Liver (tissue), 3 donors: Measurements from ENCODE around the gene KLK7.

Source experiments
- EGR1 ChIP-seq, 2 donors: IDR thresholded peaks; 2 replicates each; pipeline ENCODE4 v1.6.1; 2016 to 2018; ENCODE audit warnings: antibody characterized with exemption in 2 of 2, low read depth in 2 of 2
- FOXA1 ChIP-seq: IDR thresholded peaks from 2 replicates; pipeline ENCODE4 v1.6.1; 2016; ENCODE audit warnings: antibody characterized with exemption
- GABPA ChIP-seq, 2 donors: IDR thresholded peaks in 1 of 2; conservative IDR thresholded peaks in 1 of 2; 2 replicates each; pipeline ENCODE4 v1.6.1; 2016; ENCODE audit warnings: antibody characterized with exemption in 2 of 2, mild to moderate bottlenecking in 1 of 2, moderate library complexity in 1 of 2
- JUND ChIP-seq, 2 donors: IDR thresholded peaks; 2 replicates each; pipeline ENCODE4 v1.6.1; 2016; ENCODE audit warnings: antibody characterized with exemption in 2 of 2
- NR2F2 ChIP-seq: IDR thresholded peaks from 2 replicates; pipeline ENCODE4 v1.6.1; 2016; ENCODE audit warnings: antibody characterized with exemption
- RAD21 ChIP-seq, 2 donors: IDR thresholded peaks; 2 replicates each; pipeline ENCODE4 v1.6.1; 2016; ENCODE audit warnings: antibody characterized with exemption in 2 of 2, mild to moderate bottlenecking in 2 of 2
- SP1 ChIP-seq: IDR thresholded peaks from 2 replicates; pipeline ENCODE4 v1.6.1; 2018; ENCODE audit warnings: antibody characterized with exemption, mild to moderate bottlenecking
- TAF1 ChIP-seq: conservative IDR thresholded peaks from 2 replicates; pipeline ENCODE4 v1.6.1; 2016; ENCODE audit warnings: antibody characterized with exemption, mild to moderate bottlenecking
- YY1 ChIP-seq: IDR thresholded peaks from 2 replicates; pipeline ENCODE4 v1.6.1; 2016; ENCODE audit warnings: antibody characterized with exemption, mild to moderate bottlenecking
- TF ChIP-seq, protein P1 (sequence below): fragments of 150-350 bp; IDR thresholded peaks from 2 replicates; pipeline ENCODE4 v1.5.1; 2017; ENCODE audit warnings: improper control_type of control experiment, low read depth, low read length; ENCODE audit not compliant: missing input control
- TF ChIP-seq, protein P2 (sequence below): IDR thresholded peaks from 2 replicates; pipeline ENCODE4 v1.6.1; 2016; ENCODE audit warnings: antibody characterized with exemption
- TF ChIP-seq, protein P3 (sequence below): IDR thresholded peaks from 2 replicates; pipeline ENCODE4 v1.6.1; 2016; ENCODE audit warnings: antibody characterized with exemption, mild to moderate bottlenecking
- TF ChIP-seq, protein P4 (sequence below): IDR thresholded peaks from 2 replicates; pipeline ENCODE4 v1.6.1; 2016; ENCODE audit warnings: antibody characterized with exemption
- donor health status: healthy.
- donor health status: healthy.

DNA sequence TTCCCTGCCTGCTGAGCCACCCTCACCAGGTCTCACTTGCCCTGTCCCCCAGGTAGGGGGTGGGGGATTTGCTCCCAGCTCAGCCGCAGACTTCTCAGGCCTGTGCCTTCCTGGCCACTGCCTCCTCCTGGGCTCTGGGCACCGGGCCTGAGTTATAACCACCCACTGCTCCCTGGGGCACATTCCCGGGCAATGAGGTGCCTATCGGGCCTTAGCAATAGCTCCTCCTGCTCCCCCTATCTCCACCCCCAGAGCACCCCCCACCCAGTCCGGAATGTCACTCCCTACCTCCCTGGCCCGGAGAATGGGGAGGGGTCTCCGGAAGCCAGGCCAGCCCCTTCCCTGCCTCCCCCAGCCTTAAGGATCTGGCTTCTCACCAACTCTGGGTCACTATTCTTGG is 30.8 kb downstream of the KLK7 start, which contains the start of gene KLK5:
- TF ChIP-seq, protein P1, sequence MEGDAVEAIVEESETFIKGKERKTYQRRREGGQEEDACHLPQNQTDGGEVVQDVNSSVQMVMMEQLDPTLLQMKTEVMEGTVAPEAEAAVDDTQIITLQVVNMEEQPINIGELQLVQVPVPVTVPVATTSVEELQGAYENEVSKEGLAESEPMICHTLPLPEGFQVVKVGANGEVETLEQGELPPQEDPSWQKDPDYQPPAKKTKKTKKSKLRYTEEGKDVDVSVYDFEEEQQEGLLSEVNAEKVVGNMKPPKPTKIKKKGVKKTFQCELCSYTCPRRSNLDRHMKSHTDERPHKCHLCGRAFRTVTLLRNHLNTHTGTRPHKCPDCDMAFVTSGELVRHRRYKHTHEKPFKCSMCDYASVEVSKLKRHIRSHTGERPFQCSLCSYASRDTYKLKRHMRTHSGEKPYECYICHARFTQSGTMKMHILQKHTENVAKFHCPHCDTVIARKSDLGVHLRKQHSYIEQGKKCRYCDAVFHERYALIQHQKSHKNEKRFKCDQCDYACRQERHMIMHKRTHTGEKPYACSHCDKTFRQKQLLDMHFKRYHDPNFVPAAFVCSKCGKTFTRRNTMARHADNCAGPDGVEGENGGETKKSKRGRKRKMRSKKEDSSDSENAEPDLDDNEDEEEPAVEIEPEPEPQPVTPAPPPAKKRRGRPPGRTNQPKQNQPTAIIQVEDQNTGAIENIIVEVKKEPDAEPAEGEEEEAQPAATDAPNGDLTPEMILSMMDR: no peak
- TF ChIP-seq JUND (IDR thresholded peaks at IDR 0.05) (no peak), RAD21 (IDR thresholded peaks at IDR 0.05) (no peak), TAF1 (no peak), FOXA1 (no peak), GABPA (IDR thresholded peaks at IDR 0.05 in 1 of 2, conservative IDR thresholded peaks at IDR 0.05 in 1 of 2) (no peak), NR2F2 (no peak), YY1 (no peak), SP1 (no peak), EGR1 (IDR thresholded peaks at IDR 0.05; ENCODE audit: low read depth in 2 of 2) (no peak)
- TF ChIP-seq, protein P2, sequence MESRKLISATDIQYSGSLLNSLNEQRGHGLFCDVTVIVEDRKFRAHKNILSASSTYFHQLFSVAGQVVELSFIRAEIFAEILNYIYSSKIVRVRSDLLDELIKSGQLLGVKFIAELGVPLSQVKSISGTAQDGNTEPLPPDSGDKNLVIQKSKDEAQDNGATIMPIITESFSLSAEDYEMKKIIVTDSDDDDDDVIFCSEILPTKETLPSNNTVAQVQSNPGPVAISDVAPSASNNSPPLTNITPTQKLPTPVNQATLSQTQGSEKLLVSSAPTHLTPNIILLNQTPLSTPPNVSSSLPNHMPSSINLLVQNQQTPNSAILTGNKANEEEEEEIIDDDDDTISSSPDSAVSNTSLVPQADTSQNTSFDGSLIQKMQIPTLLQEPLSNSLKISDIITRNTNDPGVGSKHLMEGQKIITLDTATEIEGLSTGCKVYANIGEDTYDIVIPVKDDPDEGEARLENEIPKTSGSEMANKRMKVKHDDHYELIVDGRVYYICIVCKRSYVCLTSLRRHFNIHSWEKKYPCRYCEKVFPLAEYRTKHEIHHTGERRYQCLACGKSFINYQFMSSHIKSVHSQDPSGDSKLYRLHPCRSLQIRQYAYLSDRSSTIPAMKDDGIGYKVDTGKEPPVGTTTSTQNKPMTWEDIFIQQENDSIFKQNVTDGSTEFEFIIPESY: no peak
- TF ChIP-seq, protein P3, sequence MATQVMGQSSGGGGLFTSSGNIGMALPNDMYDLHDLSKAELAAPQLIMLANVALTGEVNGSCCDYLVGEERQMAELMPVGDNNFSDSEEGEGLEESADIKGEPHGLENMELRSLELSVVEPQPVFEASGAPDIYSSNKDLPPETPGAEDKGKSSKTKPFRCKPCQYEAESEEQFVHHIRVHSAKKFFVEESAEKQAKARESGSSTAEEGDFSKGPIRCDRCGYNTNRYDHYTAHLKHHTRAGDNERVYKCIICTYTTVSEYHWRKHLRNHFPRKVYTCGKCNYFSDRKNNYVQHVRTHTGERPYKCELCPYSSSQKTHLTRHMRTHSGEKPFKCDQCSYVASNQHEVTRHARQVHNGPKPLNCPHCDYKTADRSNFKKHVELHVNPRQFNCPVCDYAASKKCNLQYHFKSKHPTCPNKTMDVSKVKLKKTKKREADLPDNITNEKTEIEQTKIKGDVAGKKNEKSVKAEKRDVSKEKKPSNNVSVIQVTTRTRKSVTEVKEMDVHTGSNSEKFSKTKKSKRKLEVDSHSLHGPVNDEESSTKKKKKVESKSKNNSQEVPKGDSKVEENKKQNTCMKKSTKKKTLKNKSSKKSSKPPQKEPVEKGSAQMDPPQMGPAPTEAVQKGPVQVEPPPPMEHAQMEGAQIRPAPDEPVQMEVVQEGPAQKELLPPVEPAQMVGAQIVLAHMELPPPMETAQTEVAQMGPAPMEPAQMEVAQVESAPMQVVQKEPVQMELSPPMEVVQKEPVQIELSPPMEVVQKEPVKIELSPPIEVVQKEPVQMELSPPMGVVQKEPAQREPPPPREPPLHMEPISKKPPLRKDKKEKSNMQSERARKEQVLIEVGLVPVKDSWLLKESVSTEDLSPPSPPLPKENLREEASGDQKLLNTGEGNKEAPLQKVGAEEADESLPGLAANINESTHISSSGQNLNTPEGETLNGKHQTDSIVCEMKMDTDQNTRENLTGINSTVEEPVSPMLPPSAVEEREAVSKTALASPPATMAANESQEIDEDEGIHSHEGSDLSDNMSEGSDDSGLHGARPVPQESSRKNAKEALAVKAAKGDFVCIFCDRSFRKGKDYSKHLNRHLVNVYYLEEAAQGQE: no peak
- TF ChIP-seq, protein P4, sequence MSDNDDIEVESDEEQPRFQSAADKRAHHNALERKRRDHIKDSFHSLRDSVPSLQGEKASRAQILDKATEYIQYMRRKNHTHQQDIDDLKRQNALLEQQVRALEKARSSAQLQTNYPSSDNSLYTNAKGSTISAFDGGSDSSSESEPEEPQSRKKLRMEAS: no peak
